PC-3 (cell line): ENCODE data around the gene PLK1.

ENCODE experiments used
- EZH2 ChIP-seq: fragments of 300-600 bp; sonication (generic); IDR thresholded peaks from one replicate; pipeline ENCODE4 v1.6.1; 2017; ENCODE audit warnings: antibody characterized with exemption, mild to moderate bottlenecking, low read length; ENCODE audit not compliant: unreplicated experiment
- TF ChIP-seq, protein P1 (sequence below): fragments of 300-600 bp; sonication (generic); conservative IDR thresholded peaks from 2 replicates; pipeline ENCODE4 v1.5.1; 2017; ENCODE audit warnings: antibody characterized with exemption, low read depth, mild to moderate bottlenecking, low read length

DNA sequence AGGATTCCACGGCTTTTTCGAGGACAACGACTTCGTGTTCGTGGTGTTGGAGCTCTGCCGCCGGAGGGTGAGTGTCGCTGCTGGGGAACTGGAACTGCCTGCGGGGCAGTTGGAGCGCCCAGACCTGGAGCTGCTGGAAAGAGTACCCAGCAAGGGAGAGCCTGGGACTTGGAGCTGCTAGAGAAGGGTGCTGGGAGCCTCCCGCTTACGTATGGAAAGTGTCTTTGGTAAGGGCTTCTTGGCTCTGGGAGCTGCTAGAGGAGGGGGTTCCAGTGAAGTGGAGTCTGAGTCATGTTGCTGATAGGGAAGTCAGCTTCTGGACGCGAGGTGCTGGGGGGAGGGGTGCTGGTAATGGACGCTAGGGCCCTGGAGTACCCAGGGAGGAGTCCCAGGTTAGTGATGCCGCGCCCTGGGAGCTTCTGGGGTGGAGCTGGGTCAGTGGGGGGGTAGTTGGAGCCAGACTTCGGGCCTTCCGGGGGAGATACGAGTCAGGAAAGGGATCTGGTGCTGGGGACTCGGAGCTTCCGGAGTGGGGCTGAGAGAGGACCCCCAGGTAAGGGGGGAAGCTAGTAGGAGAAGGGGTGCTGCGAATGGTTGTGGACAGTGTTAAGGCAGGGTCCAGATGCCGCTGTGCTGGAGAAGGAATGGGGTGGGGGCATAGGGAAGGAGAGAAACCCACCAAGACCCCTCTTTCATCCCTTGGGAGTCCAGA is 741 bp downstream of the PLK1 start:
- TF ChIP-seq, protein P1, sequence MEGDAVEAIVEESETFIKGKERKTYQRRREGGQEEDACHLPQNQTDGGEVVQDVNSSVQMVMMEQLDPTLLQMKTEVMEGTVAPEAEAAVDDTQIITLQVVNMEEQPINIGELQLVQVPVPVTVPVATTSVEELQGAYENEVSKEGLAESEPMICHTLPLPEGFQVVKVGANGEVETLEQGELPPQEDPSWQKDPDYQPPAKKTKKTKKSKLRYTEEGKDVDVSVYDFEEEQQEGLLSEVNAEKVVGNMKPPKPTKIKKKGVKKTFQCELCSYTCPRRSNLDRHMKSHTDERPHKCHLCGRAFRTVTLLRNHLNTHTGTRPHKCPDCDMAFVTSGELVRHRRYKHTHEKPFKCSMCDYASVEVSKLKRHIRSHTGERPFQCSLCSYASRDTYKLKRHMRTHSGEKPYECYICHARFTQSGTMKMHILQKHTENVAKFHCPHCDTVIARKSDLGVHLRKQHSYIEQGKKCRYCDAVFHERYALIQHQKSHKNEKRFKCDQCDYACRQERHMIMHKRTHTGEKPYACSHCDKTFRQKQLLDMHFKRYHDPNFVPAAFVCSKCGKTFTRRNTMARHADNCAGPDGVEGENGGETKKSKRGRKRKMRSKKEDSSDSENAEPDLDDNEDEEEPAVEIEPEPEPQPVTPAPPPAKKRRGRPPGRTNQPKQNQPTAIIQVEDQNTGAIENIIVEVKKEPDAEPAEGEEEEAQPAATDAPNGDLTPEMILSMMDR = no peak
- TF ChIP-seq EZH2 = no peak
